GM12878 (cell line): Measurements from ENCODE around the gene EPN3. TPM values are rescaled to one million over a fixed set of nuclear protein-coding genes. Genes with fewer than 3 reads are reported as not detected.

Source experiments
- ATAC-seq: fragments of 200-7000 bp; cut with Tn5 transposase; 3 replicates; pipeline ENCODE4 v1.9.1; 2020; ENCODE audit warnings: mild to moderate bottlenecking, moderate library complexity
- BruUV-seq: library from RNA; stranded (reverse); fragments of 400-500 nt; replicated peaks from 2 replicates; lab custom pipeline; 2021; lab: Mats Ljungman, UMichigan
- CTCF ChIA-PET: fragments of 300-600 bp; sonication (Branson Sonifier 250); formaldehyde crosslinking; extraction: SDS; loops from one replicate; lab custom pipeline; 2021; ENCODE audit warnings: inconsistent platforms; lab: Yijun Ruan, JAX
- POLR2A ChIA-PET: fragments of 350-600 bp; formaldehyde crosslinking; extraction: SDS; loops from one replicate; lab custom pipeline; 2021; ENCODE audit warnings: inconsistent platforms; lab: Charles Lee
- RAD21 ChIA-PET: fragments of 300-600 bp; sonication (Branson Sonifier 250); formaldehyde crosslinking; loops from one replicate; lab custom pipeline; 2023; ENCODE audit warnings: antibody characterized with exemption; ENCODE audit not compliant: unreplicated experiment; lab: Charles Lee
- SMC1A ChIA-PET: fragments of 300-600 bp; sonication (Branson Sonifier 250); formaldehyde crosslinking; loops from one replicate; lab custom pipeline; 2023; ENCODE audit not compliant: unreplicated experiment, uncharacterized antibody; lab: Charles Lee
- DNase-seq: peaks from one replicate; pipeline ENCODE4 v3.0.0-alpha.2; 2011; ENCODE audit warnings: low read depth, low spot score
- FAIRE-seq: peaks from 3 replicates; lab custom pipeline; 2011; peaks lifted over from hg19 to GRCh38; lab: Jason Lieb, UNC
- H2AFZ ChIP-seq: 2 replicates; pipeline ENCODE4 v1.6.0; 2011; ENCODE audit warnings: low read depth, low read length, control low read depth; ENCODE audit not compliant: control insufficient read depth
- H3K27ac ChIP-seq: 2 replicates; pipeline ENCODE4 v1.5.1; 2011; ENCODE audit warnings: control low read depth; ENCODE audit not compliant: control insufficient read depth, insufficient read depth
- H3K27me3 ChIP-seq, 2 experiments: replicated peaks in 1 of 2; 2 replicates each; pipeline versions ENCODE4 v1.6.0 to v1.6.1; 2011; ENCODE audit warnings: low read length in 1 of 2; ENCODE audit not compliant: control insufficient read depth in 2 of 2, insufficient read depth in 2 of 2
- H3K36me3 ChIP-seq, 2 experiments: 2 replicates each; pipeline ENCODE4 v1.5.1; 2011; ENCODE audit warnings: low read length in 1 of 2; ENCODE audit not compliant: control insufficient read depth in 2 of 2, insufficient read depth in 2 of 2
- H3K4me1 ChIP-seq: 2 replicates; pipeline ENCODE4 v1.6.1; 2011; ENCODE audit warnings: mild to moderate bottlenecking, low read length, moderate library complexity, mixed read lengths; ENCODE audit not compliant: control insufficient read depth, insufficient read depth
- H3K4me2 ChIP-seq: 2 replicates; pipeline ENCODE4 v1.6.0; 2011; ENCODE audit warnings: control low read depth; ENCODE audit not compliant: control insufficient read depth, insufficient read depth
- H3K4me3 ChIP-seq: fragments of 200-600 bp; sonication (generic); 2 replicates; pipeline ENCODE4 v1.5.1; 2016
- H3K79me2 ChIP-seq: 2 replicates; pipeline ENCODE4 v1.6.0; 2011; ENCODE audit warnings: low read length; ENCODE audit not compliant: control insufficient read depth, insufficient read depth
- H3K9ac ChIP-seq: 2 replicates; pipeline ENCODE4 v1.8.0; 2011; ENCODE audit warnings: low read length, control low read depth, mixed read lengths; ENCODE audit not compliant: control insufficient read depth, insufficient read depth
- H3K9me3 ChIP-seq: replicated peaks from 3 replicates; pipeline ENCODE4 v1.5.1; 2011; ENCODE audit warnings: mild to moderate bottlenecking, low read length; ENCODE audit not compliant: control insufficient read depth, insufficient read depth
- H4K20me1 ChIP-seq: 2 replicates; pipeline ENCODE4 v1.6.0; 2011; ENCODE audit not compliant: control insufficient read depth, insufficient read depth
- ASH2L ChIP-seq: fragments of 300-600, 200-600 bp; sonication (generic); IDR thresholded peaks from 2 replicates; pipeline ENCODE4 v1.6.1; 2017; ENCODE audit warnings: low read depth, mild to moderate bottlenecking, borderline replicate concordance
- EGR1 ChIP-seq, 2 experiments: IDR thresholded peaks; 1 replicate in 1 of 2; 2 replicates in 1 of 2; pipeline ENCODE4 v1.6.1; 2011 to 2012; ENCODE audit warnings: low read depth in 2 of 2, low read length in 2 of 2, borderline replicate concordance in 1 of 2, mild to moderate bottlenecking in 1 of 2, moderate library complexity in 1 of 2
- MEF2B ChIP-seq: fragments of 450-650 bp; IDR thresholded peaks from 2 replicates; pipeline ENCODE4 v1.6.1; 2018; ENCODE audit warnings: mild to moderate bottlenecking, moderate library complexity; ENCODE audit not compliant: partially characterized antibody, poor library complexity, severe bottlenecking
- MTA3 ChIP-seq: IDR thresholded peaks from 2 replicates; pipeline ENCODE4 v1.6.1; 2012; ENCODE audit warnings: low read length, inconsistent platforms, borderline replicate concordance
- RBBP5 ChIP-seq: fragments of 200-600 bp; sonication (generic); conservative IDR thresholded peaks from 2 replicates; pipeline ENCODE4 v1.6.1; 2016
- TBL1XR1 ChIP-seq: IDR thresholded peaks from 2 replicates; pipeline ENCODE4 v1.6.1; 2012; ENCODE audit warnings: low read depth, low read length, improper control_type of control experiment
- WGBS: methylation state at CpG from one replicate; pipeline ENCODE4 v1.1.6; 2016; ENCODE audit warnings: low lambda C conversion rate; ENCODE audit not compliant: insufficient replicate concordance, insufficient coverage; ENCODE audit errors: missing lambda C conversion rate; 5-methylcytosine and 5-hydroxymethylcytosine counted together
- in situ Hi-C: fragments of 300-500 bp; cut with MboI; formaldehyde crosslinking; loops from 9 replicates; pipeline ENCODE4 v1.14.3; 2018; ENCODE audit warnings: mixed read lengths
- intact Hi-C: fragments of 100-400 bp; cut with micrococcal nuclease; formaldehyde crosslinking; loops from one replicate; pipeline ENCODE4 v1.14.2; 2022; ENCODE audit not compliant: unreplicated experiment
- polyA plus RNA-seq, 11 experiments: library from polyadenylated mRNA; depleted of rRNA in 4 of 11; unstranded in 6 of 11; stranded (reverse) in 5 of 11; fragments of >200 nt; fragmentation: Nextera tagmentation in 4 of 11; fragmentation: Illumina TruSeq in 1 of 11; extraction: Ambion mirVana in 4 of 11; extraction: Trizol in 1 of 11; gene quantifications; 1 replicate in 1 of 11; 2 replicates in 10 of 11; pipeline versions ENCODE4 v1.2.1 to v1.2.3, GENCODE V29; 2011 to 2016; ENCODE audit warnings: inconsistent platforms in 2 of 11, missing spikeins in 2 of 11, low read depth in 1 of 11
- total RNA-seq, 4 experiments: library from RNA; depleted of rRNA in 3 of 4; stranded (reverse); fragments of >200 nt in 3 of 4; fragmentation: Illumina TruSeq in 1 of 4; extraction: Trizol in 1 of 4; gene quantifications; 2 replicates each; pipeline versions ENCODE4 v1.2.1 to v1.2.3, GENCODE V29; 2013 to 2021
- TF ChIP-seq, protein P1 (sequence below): IDR thresholded peaks from 2 replicates; pipeline ENCODE4 v1.6.1; 2012; ENCODE audit warnings: low read length, inconsistent platforms

EPN3 gene
- total and polyA plus RNA-seq, 10 of the 15 experiments (the other 5 are each of a cell fraction or from before 2014, with no cell fraction given) = 0.04 to 0.07 TPM; not detected in 8

DNA sequence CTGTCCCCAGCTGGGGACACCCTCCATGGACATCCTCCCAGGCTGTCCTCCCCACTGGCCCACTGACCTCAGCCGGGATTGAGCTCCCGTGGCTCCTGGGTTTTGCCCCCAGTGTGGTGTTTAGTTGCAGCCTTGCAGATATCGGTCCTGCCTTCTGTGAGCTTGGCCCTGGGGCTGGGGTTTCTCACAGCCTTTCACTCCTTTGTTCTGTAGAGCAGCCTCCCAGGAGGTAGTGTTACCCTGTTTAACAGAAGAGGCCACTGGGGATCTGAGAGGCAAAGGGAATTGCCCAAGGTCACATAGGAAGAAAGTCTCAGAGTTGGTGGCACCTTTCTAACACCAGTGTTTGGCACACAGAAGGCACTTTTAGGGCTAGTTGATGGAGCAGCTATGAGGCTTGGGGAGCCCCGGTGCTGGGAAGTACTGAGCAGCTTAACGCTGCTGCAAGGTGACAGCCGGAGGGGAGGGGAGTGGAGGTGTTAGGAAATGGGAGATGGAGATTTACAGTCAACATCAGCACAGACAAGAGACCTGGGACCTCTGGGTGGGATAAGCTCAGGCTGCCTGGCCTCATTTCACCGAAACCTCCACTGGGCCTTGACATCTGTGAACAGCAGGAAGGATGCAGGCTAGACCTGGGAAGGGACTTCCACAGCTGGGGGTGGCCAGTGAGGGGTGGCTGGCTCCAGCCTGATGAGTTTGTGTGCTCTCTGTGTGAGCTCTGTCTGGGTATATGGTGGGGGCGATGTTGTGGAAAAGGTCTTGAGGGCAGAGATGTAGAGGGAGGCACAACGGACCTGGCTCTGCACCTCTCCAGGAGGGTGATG lies 54.1 kb downstream of the EPN3 start:
- Histone ChIP-seq H4K20me1 (no peaks in the 10 kb centered on the region), H3K27ac (no peak overlapping the region), H3K9ac (no peak overlapping the region), H2AFZ (no peak overlapping the region), H3K4me2 (no peak overlapping the region), H3K4me3 (no peak overlapping the region), H3K36me3 (no peaks in the 10 kb centered on the region), H3K4me1 (no peaks in the 10 kb centered on the region), H3K79me2 (no peaks in the 10 kb centered on the region), H3K9me3 (no peaks in the 10 kb centered on the region), H3K27me3 (peaks cover 2 to 4% of the 10 kb centered on the region in 2 experiments; a peak in 2 of 4 replicates)
- SMC1A ChIA-PET = no interaction called here
- ATAC-seq = no peak; the same call in none of the 3 replicates
- 30% methylated on average over 9 of the region's 9 CpGs for WGBS
- intact Hi-C loops = no loop called here
- in situ Hi-C loops = no loop called here
- TF ChIP-seq MEF2B (peak; percentile 38), ASH2L (no peak), TBL1XR1 (no peak), MTA3 (no peak), EGR1 (IDR thresholded peaks at IDR 0.05; ENCODE audit: borderline replicate concordance in 1 of 2, low read depth in 2 of 2, low read length in 2 of 2) (no peak), RBBP5 (no peak)
- TF ChIP-seq, protein P1, sequence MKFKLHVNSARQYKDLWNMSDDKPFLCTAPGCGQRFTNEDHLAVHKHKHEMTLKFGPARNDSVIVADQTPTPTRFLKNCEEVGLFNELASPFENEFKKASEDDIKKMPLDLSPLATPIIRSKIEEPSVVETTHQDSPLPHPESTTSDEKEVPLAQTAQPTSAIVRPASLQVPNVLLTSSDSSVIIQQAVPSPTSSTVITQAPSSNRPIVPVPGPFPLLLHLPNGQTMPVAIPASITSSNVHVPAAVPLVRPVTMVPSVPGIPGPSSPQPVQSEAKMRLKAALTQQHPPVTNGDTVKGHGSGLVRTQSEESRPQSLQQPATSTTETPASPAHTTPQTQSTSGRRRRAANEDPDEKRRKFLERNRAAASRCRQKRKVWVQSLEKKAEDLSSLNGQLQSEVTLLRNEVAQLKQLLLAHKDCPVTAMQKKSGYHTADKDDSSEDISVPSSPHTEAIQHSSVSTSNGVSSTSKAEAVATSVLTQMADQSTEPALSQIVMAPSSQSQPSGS = no peak
- DNase-seq = no peak
- FAIRE-seq = no peak
- no TSS peak for BruUV-seq
- CTCF ChIA-PET = interaction anchor here (1.5 kb wide), 1 partner anchor 45 kb away, joined by 3 read pairs; no protein-coding TSS in a partner anchor
- POLR2A ChIA-PET = no interaction called here
- RAD21 ChIA-PET = no interaction called here
